Left lung (tissue), 10 donors: ENCODE results near the gene NLGN3. TPM values are rescaled to one million over a fixed set of nuclear protein-coding genes. Genes with fewer than 3 reads are reported as not detected.

ENCODE experiments used
- ATAC-seq: fragments of 200-7000 bp; cut with Tn5 transposase; one replicate; pipeline ENCODE4 v1.9.1; 2020; ENCODE audit warnings: moderate library complexity
- DNase-seq, 4 donors: peaks; one replicate each; pipeline ENCODE4 v3.0.0-alpha.2; 2013 to 2020
- H3K27ac ChIP-seq, 2 donors: fragments of 200-600 bp; sonication (generic) in 1 of 2; one replicate each; pipeline versions ENCODE4 v1.5.0 to v1.8.0; 2020 to 2021
- H3K27me3 ChIP-seq, 2 donors: fragments of 200-600 bp; sonication (generic) in 1 of 2; one replicate each; pipeline versions ENCODE4 v1.5.0 to v1.8.0; 2020 to 2021
- H3K36me3 ChIP-seq, 2 donors: fragments of 200-600 bp; sonication (generic) in 1 of 2; one replicate each; pipeline versions ENCODE4 v1.5.0 to v1.8.0; 2020 to 2021
- H3K4me1 ChIP-seq, 2 donors: fragments of 200-600 bp; one replicate each; pipeline ENCODE4 v1.8.0; 2021
- H3K4me3 ChIP-seq, 2 donors: fragments of 200-600 bp; sonication (generic) in 1 of 2; one replicate each; pipeline versions ENCODE4 v1.5.0 to v1.8.0; 2020 to 2021; ENCODE audit warnings: mild to moderate bottlenecking in 1 of 2
- H3K9me3 ChIP-seq, 2 donors: fragments of 200-600 bp; sonication (generic) in 1 of 2; one replicate each; pipeline versions ENCODE4 v1.5.0 to v1.8.0; 2020 to 2021
- CTCF ChIP-seq, 2 donors: fragments of 200-600 bp; sonication (generic) in 1 of 2; IDR thresholded peaks; one replicate each; pipeline versions ENCODE4 v1.5.0 to v1.8.0; 2021; ENCODE audit warnings: antibody characterized with exemption in 2 of 2
- intact Hi-C, 2 donors: fragments of 100-400 bp; cut with DNase I; formaldehyde crosslinking; loops; one replicate each; pipeline versions ENCODE4 v1.11.2 to v1.14.2; 2022
- polyA plus RNA-seq, 6 donors: library from polyadenylated mRNA; unstranded; fragments of 120-200 nt; gene quantifications; one replicate each; pipeline ENCODE4 v1.2.1, GENCODE V29; 2013; ENCODE audit not compliant: insufficient read length in 6 of 6
- total RNA-seq, 2 donors: library from RNA; stranded (reverse); fragmentation: NEBNext Ultra II Directional; extraction: Animal tissue kit (Norgen Biotek cat#: 25700); gene quantifications; one replicate each; pipeline ENCODE4 v1.2.1, GENCODE V29; 2021
- donor health status: DM: no; HTN: yes; CAD: no.
- donor health status: DM: no; HTN: no; CAD: no.

NLGN3 gene
- total and polyA plus RNA-seq, 8 donors: 1.0 to 8.4 (median 6.0) TPM

GRCh38 chrX:71210816-71211215 is 66.2 kb downstream of the NLGN3 start:
- TF ChIP-seq CTCF (IDR thresholded peaks at IDR 0.05): no peak

GRCh38 chrX:71212536-71212935 is 67.9 kb downstream of the NLGN3 start:
- intact Hi-C loops: no loop called here
- no peak overlapping the region for H3K27ac ChIP-seq
- no peak for TF ChIP-seq CTCF (IDR thresholded peaks at IDR 0.05)
- DNase-seq (peak in 1 of 4 donors; percentile 24), ATAC-seq (no peak)
- H3K4me3 ChIP-seq: no peak overlapping the region
- no peaks in the 10 kb centered on the region for H3K27me3 ChIP-seq
- H3K4me1 ChIP-seq: no peaks in the 10 kb centered on the region
- H3K36me3 ChIP-seq: no peaks in the 10 kb centered on the region
- no peaks in the 10 kb centered on the region for H3K9me3 ChIP-seq

More at GRCh38 chrX:71210816-71211215, 66.2 kb downstream of the NLGN3 start:
- Histone ChIP-seq H3K4me1 (no peaks in the 10 kb centered on the region), H3K36me3 (no peaks in the 10 kb centered on the region), H3K27me3 (no peaks in the 10 kb centered on the region), H3K4me3 (no peak overlapping the region), H3K27ac (no peak overlapping the region), H3K9me3 (no peaks in the 10 kb centered on the region)
- intact Hi-C loops: no loop called here
- no peak for DNase-seq
- no peak for ATAC-seq

- no peak for ATAC-seq
- DNase-seq: no peak
- no peak overlapping the region for H3K4me3 ChIP-seq
- no peak for TF ChIP-seq CTCF (IDR thresholded peaks at IDR 0.05)
- no peaks in the 10 kb centered on the region for H3K27me3 ChIP-seq
- H3K36me3 ChIP-seq: no peaks in the 10 kb centered on the region
- intact Hi-C loops: no loop called here
- H3K4me1 ChIP-seq: no peaks in the 10 kb centered on the region
- H3K9me3 ChIP-seq: no peaks in the 10 kb centered on the region
- no peak overlapping the region for H3K27ac ChIP-seq
These were observed 69.5 kb downstream of the NLGN3 start for GRCh38 chrX:71214152-71214551.

GRCh38 chrX:71214604-71215337 is 70.1 kb downstream of the NLGN3 start:
- H3K9me3 ChIP-seq: no peaks in the 10 kb centered on the region
- no peaks in the 10 kb centered on the region for H3K27me3 ChIP-seq
- no peaks in the 10 kb centered on the region for H3K4me1 ChIP-seq
- no peaks in the 10 kb centered on the region for H3K36me3 ChIP-seq
- no peak for DNase-seq
- no peak overlapping the region for H3K4me3 ChIP-seq
- TF ChIP-seq CTCF (IDR thresholded peaks at IDR 0.05): no peak
- no peak overlapping the region for H3K27ac ChIP-seq
- ATAC-seq: peak; percentile 54
- intact Hi-C loops: no loop called here

- ATAC-seq (peak; percentile 58), DNase-seq (no peak)
- H3K4me3 ChIP-seq: no peak overlapping the region
- no peaks in the 10 kb centered on the region for H3K4me1 ChIP-seq
- no peak overlapping the region for H3K27ac ChIP-seq
- TF ChIP-seq CTCF (IDR thresholded peaks at IDR 0.05): no peak
- no peaks in the 10 kb centered on the region for H3K27me3 ChIP-seq
- intact Hi-C loops: no loop called here
- H3K36me3 ChIP-seq: no peaks in the 10 kb centered on the region
- no peaks in the 10 kb centered on the region for H3K9me3 ChIP-seq
These were observed 70.8 kb downstream of the NLGN3 start for GRCh38 chrX:71215338-71215912.
